ENCODE measurements around the gene MFSD6.

MFSD6 gene

GRCh38 chr2:190533175-190533967 lies 125.2 kb downstream of the MFSD6 start:
- DNase-seq (no peak), ATAC-seq (no peak)
- H3K27me3 Mint-ChIP-seq: no peaks in the 10 kb centered on the region

GRCh38 chr2:190533968-190534309 lies 125.8 kb downstream of the MFSD6 start:
- peak overlapping the region; percentile 92 to 96 for H3K4me3 Mint-ChIP-seq
- DNase-seq (peak; percentile 47 to 66), ATAC-seq (peak; percentile 66)
- H3K27ac Mint-ChIP-seq: peak overlapping the region; percentile 99
- H3K27me3 Mint-ChIP-seq: no peaks in the 10 kb centered on the region
- H3K4me1 Mint-ChIP-seq: peaks cover 62% of the 10 kb centered on the region
- peaks cover 15 to 28% of the 10 kb centered on the region in 2 donors for H3K9me3 Mint-ChIP-seq

More at GRCh38 chr2:190533175-190533967, 125.2 kb downstream of the MFSD6 start:
- H3K27ac Mint-ChIP-seq: peak overlapping the region; percentile 99
- peaks cover 68% of the 10 kb centered on the region for H3K4me1 Mint-ChIP-seq
- H3K9me3 Mint-ChIP-seq: peaks cover 10 to 22% of the 10 kb centered on the region in 2 donors
- H3K4me3 Mint-ChIP-seq: peak overlapping the region; percentile 92 to 96

GRCh38 chr2:190534310-190535120 lies 126.4 kb downstream of the MFSD6 start, which contains the start of gene NEMP2:
Gene NEMP2, minus strand, starts transcription at chr2:190534722. Its CDS starts 67 bp downstream, at chr2:190534655.
- H3K27me3 Mint-ChIP-seq: no peaks in the 10 kb centered on the region
- H3K9me3 Mint-ChIP-seq: peaks cover 16 to 32% of the 10 kb centered on the region in 2 donors
- peaks cover 57% of the 10 kb centered on the region for H3K4me1 Mint-ChIP-seq
- DNase-seq (peak; percentile 85 to 91), ATAC-seq (peak; percentile 89)
- peak within 1 kb of the TSS; percentile 99 for H3K27ac Mint-ChIP-seq
- H3K4me3 Mint-ChIP-seq: peak within 1 kb of the TSS; percentile 92 to 96

GRCh38 chr2:190535121-190535439 lies 126.9 kb downstream of the MFSD6 start:
- Mint-ChIP-seq H3K4me1 (peaks cover 51% of the 10 kb centered on the region), H3K27ac (peak overlapping the region; percentile 94 to 96), H3K27me3 (no peaks in the 10 kb centered on the region), H3K4me3 (peak overlapping the region; percentile 84 to 92), H3K9me3 (peaks cover 22 to 38% of the 10 kb centered on the region in 2 donors)
- DNase-seq: no peak
- no peak for ATAC-seq

GRCh38 chr2:190535586-190535985 lies 127.4 kb downstream of the MFSD6 start:
- ATAC-seq (no peak), DNase-seq (no peak)
- peak overlapping the region; percentile 74 to 84 for H3K4me3 Mint-ChIP-seq
- no peaks in the 10 kb centered on the region for H3K27me3 Mint-ChIP-seq
- H3K9me3 Mint-ChIP-seq: peaks cover 27 to 43% of the 10 kb centered on the region in 2 donors
- peak overlapping the region in 1 of 2 donors; percentile 34 for H3K27ac Mint-ChIP-seq
- peaks cover 46% of the 10 kb centered on the region for H3K4me1 Mint-ChIP-seq

GRCh38 chr2:190537765-190538164 lies 129.6 kb downstream of the MFSD6 start:
- ATAC-seq (no peak), DNase-seq (no peak)
- peaks cover 24% of the 10 kb centered on the region for H3K4me1 Mint-ChIP-seq
- no peak overlapping the region for H3K27ac Mint-ChIP-seq
- H3K4me3 Mint-ChIP-seq: no peak overlapping the region
- H3K27me3 Mint-ChIP-seq: no peaks in the 10 kb centered on the region
- H3K9me3 Mint-ChIP-seq: peaks cover 44 to 65% of the 10 kb centered on the region in 2 donors

GRCh38 chr2:190538201-190538600 lies 130.0 kb downstream of the MFSD6 start:
- Mint-ChIP-seq H3K4me3 (no peak overlapping the region), H3K4me1 (peaks cover 20% of the 10 kb centered on the region), H3K9me3 (peaks cover 47 to 68% of the 10 kb centered on the region in 2 donors), H3K27me3 (no peaks in the 10 kb centered on the region), H3K27ac (no peak overlapping the region)
- ATAC-seq: no peak
- DNase-seq: no peak

GRCh38 chr2:190540048-190540447 lies 131.9 kb downstream of the MFSD6 start:
- DNase-seq (no peak), ATAC-seq (no peak)
- Mint-ChIP-seq H3K27me3 (no peaks in the 10 kb centered on the region), H3K9me3 (peaks cover 47 to 68% of the 10 kb centered on the region in 2 donors), H3K27ac (no peak overlapping the region), H3K4me3 (no peak overlapping the region), H3K4me1 (peaks cover 14% of the 10 kb centered on the region)

- DNase-seq (no peak), ATAC-seq (no peak)
- H3K4me1 Mint-ChIP-seq: peaks cover 16% of the 10 kb centered on the region
- H3K27me3 Mint-ChIP-seq: no peaks in the 10 kb centered on the region
- no peak overlapping the region for H3K4me3 Mint-ChIP-seq
- H3K9me3 Mint-ChIP-seq: peaks cover 25 to 30% of the 10 kb centered on the region in 2 donors
- H3K27ac Mint-ChIP-seq: no peak overlapping the region
Observed at GRCh38 chr2:190545093-190545492, 136.9 kb downstream of the MFSD6 start.

GRCh38 chr2:190545555-190546385 lies 137.6 kb downstream of the MFSD6 start:
- DNase-seq (no peak), ATAC-seq (no peak)
- Mint-ChIP-seq H3K4me3 (no peak overlapping the region), H3K9me3 (peaks cover 19 to 23% of the 10 kb centered on the region in 2 donors), H3K4me1 (peaks cover 16% of the 10 kb centered on the region), H3K27ac (no peak overlapping the region), H3K27me3 (no peaks in the 10 kb centered on the region)

GRCh38 chr2:190546734-190547133 lies 138.6 kb downstream of the MFSD6 start:
- Mint-ChIP-seq H3K27ac (no peak overlapping the region), H3K4me1 (peaks cover 19% of the 10 kb centered on the region), H3K9me3 (peaks cover 12 to 13% of the 10 kb centered on the region in 2 donors), H3K27me3 (no peaks in the 10 kb centered on the region), H3K4me3 (no peak overlapping the region)
- no peak for DNase-seq
- ATAC-seq: no peak

GRCh38 chr2:190547886-190548285 lies 139.7 kb downstream of the MFSD6 start:
- no peaks in the 10 kb centered on the region for H3K27me3 Mint-ChIP-seq
- H3K9me3 Mint-ChIP-seq: peaks cover 2% of the 10 kb centered on the region in 2 donors
- H3K4me1 Mint-ChIP-seq: peaks cover 26% of the 10 kb centered on the region
- DNase-seq (no peak), ATAC-seq (no peak)
- no peak overlapping the region for H3K27ac Mint-ChIP-seq
- H3K4me3 Mint-ChIP-seq: no peak overlapping the region

- no peak overlapping the region for H3K4me3 Mint-ChIP-seq
- ATAC-seq: no peak
- H3K27me3 Mint-ChIP-seq: no peaks in the 10 kb centered on the region
- H3K9me3 Mint-ChIP-seq: peaks cover 0 to under 1% of the 10 kb centered on the region in 2 donors
- H3K27ac Mint-ChIP-seq: no peak overlapping the region
- DNase-seq: no peak
- H3K4me1 Mint-ChIP-seq: peaks cover 23% of the 10 kb centered on the region
Observed at GRCh38 chr2:190550137-190550536, 142.0 kb downstream of the MFSD6 start.

Measured in stimulated activated naive CD8-positive, alpha-beta T cell treated with anti-CD3 and anti-CD28 coated beads, Interleukin-15, amount 100 ng/mL, for 72 hours (primary cell).